Measurements from ENCODE around the gene DAB2.

GRCh38 chr5:39470811-39471210, 46.0 kb upstream of the DAB2 start:
- TF ChIP-seq CTCF (IDR thresholded peaks at IDR 0.05) (no peak), EZH2 (IDR thresholded peaks at IDR 0.05; ENCODE audit: borderline replicate concordance, insufficient read depth, low read depth, low read length, poor library complexity, severe bottlenecking) (no peak)
